HG02981 (cell line): ENCODE results near the gene MBOAT2.
"Not testable (repeated sequence)": the region's sequence is repeated elsewhere in the genome, so short reads cannot be mapped to it uniquely, and the experiment has no call there.

Experiments
- ATAC-seq: cut with Tn5 transposase; IDR thresholded peaks from one replicate; pipeline ENCODE4 v1.9.1; 2021; ENCODE audit warnings: mild to moderate bottlenecking, moderate library complexity; ENCODE audit not compliant: unreplicated experiment

Gene MBOAT2

DNA sequence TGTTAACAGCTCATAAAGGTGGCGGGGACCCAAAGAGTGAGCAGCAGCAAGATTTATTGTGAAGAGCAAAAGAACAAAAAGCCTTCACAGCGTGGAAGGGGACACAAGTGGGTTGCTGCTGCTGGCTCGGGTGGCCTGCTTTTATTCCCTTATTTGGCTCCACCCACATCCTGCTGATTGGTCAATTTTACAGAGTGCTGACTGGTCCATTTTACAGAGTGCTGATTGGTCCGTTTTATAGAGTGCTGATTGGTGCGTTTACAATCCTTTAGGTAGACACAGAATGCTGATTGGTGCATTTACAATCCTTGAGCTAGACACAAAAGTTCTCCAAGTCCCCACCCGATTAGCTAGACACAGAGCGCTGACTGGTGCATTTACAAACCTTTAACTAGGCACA lies 100.7 kb downstream of the MBOAT2 start:
- ATAC-seq, result not testable (repeated sequence)

DNA sequence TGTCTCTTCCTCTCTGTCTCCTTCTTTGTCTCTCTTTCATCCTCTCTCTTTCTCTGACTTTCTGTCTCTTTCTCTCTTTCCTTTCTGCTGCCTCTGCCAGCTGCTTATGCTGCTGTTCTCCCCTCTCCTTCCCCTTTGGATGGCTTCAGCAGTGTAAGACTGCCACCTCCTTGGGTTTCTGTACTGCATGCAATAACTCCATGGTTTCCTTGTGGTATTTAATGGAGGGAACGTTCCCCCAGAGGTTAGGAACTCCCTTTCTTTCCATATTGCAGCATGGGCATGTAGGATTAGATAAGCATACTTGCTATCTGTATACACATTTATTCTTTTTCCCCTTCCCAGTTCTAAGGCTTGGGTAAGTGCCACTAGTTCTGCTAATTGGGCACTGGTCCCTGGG lies 106.3 kb downstream of the MBOAT2 start:
- ATAC-seq, result not testable (repeated sequence)

DNA sequence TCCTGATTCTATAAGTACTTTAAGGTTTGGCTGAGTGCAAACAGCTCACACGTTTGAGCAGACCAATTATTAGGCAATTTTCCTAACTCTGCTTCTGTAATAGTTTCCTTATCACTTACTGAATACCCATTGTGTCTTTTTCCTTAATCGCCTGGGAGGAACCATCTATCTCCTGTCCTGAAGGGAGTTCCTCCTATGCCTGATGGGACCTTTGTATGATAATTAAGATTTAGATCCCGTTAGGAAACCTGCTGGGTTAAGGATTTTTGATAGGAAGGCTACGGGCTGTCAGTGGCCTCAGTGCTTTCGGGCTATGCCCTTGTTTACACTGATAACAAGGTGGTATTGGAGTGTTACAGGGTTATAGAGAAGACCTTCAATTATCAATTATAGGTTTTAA lies 106.8 kb downstream of the MBOAT2 start:
- ATAC-seq, result not testable (repeated sequence)

DNA sequence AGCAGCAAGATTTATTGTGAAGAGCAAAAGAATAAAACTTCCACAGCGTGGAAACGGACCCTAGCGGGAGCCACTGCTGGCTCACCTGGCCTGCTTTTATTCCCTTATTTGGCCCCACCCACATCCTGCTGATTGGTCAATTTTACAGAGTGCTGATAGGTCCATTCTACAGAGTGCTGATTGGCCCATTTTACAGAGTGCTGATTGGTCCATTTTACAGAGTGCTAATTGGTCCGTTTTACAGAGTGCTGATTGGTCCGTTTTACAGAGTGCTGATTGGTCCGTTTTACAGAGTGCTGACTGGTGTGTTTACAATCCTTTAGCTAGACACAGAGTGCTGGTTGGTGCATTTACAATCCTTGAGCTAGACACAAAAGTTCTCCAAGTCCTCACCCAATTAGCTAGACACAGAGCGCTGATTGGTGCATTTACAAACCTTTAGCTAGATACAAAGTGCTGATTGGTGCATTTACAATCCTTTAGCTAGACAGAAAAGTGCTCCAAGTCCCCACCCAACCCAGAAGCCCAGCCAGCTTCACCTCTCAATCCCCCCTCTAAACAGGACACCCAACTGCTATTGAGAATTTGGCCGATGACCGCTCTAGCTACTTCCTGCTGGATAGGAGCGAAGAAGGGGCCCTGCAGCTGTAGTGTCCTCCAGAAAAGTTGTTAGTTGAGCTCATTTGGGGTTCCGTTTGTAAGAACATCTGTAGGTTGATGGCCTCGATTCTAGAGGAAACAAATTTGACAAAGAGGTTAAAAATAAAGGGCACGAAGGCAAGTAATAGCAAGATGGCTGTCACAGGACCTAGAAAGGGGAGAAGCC lies 108.2 kb downstream of the MBOAT2 start:
- not testable (repeated sequence) for ATAC-seq

DNA sequence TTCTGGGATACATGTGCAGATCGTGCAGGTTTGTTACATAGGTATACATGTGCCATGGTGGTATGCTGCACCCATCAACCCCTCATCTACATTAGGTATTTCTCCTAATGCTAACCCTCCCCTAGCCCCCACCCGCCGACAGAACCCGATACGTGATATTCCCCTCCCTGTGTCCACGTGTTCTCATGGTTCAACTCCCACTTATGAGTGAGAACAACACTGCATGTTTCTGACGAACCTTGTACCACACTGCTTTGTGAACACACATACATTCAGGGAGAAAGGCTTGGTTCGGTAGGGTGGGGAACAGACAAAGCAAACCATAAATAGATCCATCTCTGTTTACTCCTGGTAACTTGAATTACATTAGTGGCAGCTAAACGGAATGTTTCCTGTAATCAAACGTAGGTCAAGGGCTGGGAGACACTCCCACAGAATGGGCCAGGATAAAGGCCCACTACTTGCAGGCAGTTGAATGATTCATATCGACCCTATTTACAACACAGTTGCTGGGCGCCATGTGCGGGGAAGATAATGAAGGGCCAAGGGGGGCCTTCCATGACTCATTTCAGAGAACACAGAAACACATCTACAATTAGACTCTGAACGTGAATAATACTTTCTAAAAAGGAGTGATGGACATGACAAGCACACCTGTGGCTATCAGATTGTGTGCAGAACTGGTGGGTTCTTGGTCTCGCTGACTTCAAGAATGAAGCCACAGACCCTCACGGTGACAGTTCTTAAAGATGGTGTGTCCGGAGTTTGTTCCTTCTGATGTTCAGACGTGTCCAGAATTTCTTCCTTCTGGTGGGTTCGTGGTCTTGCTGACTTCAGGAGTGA lies 109.3 kb downstream of the MBOAT2 start:
- ATAC-seq, result no peak

DNA sequence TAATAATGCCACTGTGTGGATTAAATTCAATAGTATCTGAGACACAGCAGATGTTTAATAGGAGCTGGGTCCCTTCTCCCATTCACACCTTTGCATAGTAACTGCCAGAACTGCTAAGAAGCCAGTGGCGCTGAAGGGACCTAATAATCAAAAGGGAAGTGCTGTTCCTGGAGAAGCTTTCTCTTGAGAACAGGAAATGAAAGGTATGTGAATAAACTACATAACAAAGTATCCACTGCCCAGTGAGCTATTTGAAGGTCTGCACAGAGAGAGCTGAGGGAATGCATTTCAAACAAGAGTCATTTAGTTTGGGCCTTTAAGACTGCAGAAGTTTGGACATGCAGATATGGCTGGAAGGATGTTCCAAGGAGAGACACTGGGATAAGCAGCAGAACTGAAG lies 110.0 kb downstream of the MBOAT2 start:
- ATAC-seq, result no peak

DNA sequence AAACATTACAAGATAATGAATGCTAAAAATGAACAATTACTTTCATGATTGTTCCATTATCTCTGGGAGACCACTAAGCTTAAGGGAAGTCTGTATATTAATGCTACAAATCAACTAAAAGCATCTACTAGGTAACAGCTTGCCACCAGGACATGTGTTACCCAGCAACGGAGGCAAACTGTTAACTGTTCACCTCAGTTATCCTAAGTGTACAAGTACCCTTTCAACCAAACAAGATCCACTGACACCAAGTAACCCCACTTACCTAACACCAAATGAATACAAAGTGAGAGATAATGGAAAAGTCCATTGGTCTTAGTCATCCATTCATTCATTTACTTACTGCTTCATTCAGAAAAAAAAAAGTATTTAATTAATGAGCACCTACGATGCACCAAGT lies 111.4 kb downstream of the MBOAT2 start:
- ATAC-seq, result no peak

DNA sequence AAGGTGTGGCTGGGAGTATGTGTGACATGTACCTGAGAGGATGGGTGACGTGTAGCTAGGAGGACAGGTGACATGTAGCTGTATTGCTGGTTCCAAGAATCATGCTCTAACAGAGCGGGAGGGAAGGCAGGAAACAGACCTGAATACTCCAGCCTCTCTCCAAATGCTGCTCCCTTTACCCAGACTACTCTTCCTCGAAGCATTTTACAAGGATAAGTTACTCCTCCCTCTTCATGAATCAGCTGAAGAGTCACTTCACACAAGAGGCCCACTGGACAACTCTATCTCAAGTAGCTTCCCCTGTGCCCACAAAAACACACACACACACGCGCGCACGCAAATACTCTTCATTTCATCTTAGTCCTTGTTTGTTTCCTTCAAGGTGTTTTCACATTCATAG lies 113.5 kb downstream of the MBOAT2 start:
- no peak for ATAC-seq

DNA sequence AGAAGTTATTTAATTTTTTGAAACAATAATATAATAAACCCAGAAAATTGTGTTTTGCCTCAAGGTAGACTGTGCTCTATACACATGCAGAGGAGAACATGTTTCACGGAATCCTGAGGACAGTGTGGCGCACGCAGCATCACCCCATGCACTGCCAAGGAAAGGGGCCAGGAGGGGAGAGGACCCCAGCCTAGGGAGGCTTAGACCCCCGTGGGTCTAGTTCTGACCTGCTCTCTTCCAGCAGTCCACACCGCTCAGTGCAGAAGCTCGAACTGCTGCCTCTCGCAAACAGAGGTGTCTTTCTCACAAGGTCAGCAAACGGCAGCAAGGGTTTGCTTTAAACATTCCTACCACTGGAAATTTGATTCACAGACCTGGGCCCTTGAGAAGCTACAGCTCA lies 114.5 kb downstream of the MBOAT2 start:
- ATAC-seq, result no peak

DNA sequence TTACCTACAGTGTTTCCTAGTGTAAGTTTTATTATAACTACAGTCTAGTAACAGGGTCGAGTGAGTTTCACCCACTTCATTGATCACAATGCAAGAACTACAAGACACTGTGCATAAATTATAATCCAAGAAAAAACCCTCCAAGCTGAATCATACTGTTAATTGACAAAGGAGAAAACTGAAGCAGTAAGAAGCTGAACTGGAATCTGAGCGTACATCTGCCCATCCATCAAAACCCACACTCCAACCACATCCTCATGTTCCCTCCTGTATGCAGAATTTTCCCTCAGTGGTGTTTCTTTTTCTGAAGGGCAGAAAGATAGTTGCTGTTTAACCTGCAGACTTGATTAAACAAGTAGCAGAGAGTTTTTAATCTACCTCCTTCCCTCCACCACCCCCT lies 116.6 kb downstream of the MBOAT2 start:
- no peak for ATAC-seq

DNA sequence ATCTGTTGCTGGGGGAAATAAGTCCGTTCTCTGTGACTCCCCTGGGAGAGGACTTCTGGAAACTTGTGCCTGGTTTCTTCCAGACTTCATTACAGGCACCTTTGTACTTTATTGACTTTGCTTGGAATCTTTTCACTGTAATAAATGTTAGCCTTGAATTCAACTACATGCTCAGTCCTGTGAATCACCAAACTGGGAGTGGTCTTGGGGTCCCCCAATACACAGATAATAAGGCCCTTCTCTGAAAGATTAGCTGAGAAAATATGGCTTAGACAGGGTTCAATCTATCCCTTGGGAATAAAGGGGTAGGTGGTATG lies 117.3 kb downstream of the MBOAT2 start:
- ATAC-seq, result no peak

DNA sequence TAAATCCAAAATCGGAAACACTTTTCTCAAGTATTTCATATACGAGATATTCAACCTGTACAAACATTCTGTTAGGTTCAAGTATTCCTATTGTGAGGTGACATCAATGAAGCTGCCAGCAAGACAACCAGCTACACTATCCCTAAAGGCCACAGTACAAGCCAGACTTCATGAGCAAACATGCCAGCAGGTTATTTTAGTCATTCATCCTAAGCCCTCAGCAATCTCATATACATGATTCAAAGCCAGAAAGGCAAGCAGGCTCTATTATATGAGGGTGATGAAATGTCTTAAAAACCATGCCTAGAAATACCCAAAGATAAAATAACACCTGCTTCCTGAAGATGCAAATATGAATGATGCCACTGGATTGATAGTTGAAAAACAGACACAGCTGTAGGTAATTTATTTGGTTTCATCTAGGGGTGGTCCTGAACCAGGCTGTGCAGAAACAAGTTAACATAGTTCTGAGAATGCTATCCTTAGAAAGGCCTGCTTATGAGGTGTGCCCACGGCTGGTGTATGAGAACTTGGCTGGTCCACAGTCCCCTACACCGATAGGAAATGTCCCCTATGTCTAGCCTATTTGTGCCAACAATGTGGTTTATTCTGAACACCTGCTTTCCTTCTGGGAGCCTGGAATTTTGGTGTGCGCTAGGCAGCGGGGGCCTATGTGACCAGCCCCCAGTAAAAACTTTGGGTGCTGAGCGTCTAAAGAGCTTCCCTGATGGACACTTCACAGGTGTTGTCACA lies 117.9 kb downstream of the MBOAT2 start:
- ATAC-seq, result no peak

DNA sequence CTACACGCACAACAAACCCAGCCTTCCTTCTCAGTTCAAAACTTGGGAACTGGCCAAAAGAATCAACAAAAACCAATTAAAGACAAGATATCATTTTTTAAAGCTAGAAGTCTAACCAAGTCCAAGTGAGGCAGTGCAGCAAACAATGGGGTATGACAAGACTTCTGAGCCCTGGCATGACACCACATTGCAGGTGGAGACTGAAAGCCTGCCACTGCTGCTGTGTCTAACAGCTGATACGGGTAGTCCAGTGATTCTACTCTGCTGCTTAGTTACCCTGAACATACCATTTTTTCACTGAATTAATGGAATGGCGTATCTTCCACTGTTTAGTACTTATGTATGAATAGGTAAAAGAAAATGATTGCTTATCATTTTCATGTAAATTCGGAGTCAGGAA lies 118.7 kb downstream of the MBOAT2 start:
- ATAC-seq, result no peak

DNA sequence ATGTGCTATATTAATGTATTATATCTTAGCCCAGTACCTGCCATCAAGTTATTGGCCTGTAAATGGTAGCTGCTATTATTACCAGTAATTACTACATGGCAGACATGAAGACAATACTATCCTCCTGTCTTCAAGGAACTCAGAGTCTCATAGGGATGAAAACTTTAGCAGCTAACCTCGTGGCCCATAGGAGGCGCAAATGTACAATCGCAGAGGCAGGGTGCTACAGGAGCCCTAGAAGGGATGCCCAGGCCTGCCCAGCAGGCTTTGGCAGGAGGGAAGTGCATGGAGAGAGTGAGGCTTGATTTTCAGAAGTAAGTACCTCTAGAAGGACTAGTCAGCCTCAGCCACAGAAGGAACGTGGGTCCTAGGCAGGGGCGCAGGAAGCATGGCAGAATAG lies 121.4 kb downstream of the MBOAT2 start:
- no peak for ATAC-seq

DNA sequence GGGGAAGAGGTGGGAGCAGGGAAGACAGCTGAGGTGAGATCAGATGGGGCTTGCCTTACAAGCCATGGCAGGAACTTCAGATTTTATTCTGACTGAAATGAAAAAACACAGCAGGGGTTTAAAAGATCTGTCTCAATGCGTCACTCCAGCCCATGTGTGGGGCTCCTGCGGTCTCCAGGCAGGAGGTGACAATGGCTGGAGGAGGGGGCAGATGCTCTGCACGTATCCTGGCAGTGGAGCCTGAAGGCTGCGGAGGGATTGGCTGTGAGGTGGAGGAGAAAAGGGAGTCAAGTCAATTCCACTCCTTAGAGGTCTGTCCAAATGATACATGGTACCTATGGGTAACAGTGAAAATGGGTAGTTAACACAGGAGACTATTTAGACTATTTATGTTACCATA lies 125.6 kb downstream of the MBOAT2 start:
- no peak for ATAC-seq

DNA sequence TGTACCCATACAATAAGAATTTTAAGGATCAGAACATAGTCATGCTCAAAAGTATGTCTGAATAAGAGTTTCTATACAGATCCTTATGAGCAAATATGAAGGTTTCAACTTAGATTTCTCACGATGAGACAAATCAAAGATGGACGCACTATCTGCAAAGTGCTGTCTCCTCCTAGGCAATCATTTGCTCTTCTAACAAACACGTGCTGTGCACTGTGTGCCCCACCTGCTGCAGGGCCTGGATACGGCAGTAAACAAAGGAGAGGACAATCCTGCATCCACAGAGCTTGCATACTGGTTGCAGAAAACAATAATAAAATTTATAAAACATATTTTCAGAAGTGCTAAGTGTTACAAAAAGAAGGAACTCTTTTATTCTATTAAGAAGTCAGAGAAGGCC lies 126.2 kb downstream of the MBOAT2 start:
- ATAC-seq, result no peak

DNA sequence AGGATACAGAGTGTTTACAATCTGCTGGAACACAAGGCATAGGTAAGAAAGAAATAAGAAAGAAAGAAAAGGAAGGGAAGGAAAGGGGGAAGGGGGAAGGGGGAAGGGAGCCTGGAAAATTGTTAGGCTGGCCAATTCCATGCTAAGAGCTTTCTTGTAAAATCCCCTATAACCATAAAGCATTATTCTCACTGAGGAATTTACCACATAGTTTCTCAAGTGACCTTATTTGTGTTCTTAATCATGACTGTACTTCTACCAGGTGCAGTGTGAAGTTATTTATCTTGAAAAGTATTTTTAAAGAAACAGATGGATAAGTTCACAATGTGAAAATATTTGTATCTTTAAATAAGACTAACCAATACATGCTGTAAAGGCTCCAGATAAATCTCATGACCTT lies 126.9 kb downstream of the MBOAT2 start:
- ATAC-seq, result no peak

DNA sequence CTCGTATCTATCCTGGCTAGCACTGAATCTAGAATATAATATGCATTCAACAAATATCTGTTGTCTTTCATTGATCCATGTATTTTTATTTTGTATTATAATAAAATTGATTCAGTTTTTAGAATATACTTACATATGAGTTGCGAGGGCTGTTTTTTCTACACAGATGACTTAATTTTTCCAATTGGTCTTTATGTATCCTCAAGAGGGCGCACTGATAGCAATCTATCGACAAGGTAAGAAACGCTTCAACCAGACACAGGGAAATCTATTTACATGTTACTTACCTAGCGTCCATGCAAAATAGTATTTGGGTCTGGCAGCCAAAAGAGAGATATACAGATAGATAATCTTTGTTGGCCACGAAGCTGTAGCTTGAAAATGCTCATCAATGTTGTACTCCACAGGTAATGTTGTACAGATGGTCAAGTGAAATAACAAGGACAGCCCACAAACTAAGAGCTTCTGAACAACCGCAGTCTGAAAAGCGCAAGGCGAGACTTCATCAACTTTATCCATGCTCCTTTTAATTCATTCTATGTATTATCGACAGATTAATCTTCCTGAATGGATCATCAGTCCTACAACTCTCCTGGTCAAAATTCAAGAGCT lies 130.6 kb downstream of the MBOAT2 start:
- ATAC-seq, result no peak

DNA sequence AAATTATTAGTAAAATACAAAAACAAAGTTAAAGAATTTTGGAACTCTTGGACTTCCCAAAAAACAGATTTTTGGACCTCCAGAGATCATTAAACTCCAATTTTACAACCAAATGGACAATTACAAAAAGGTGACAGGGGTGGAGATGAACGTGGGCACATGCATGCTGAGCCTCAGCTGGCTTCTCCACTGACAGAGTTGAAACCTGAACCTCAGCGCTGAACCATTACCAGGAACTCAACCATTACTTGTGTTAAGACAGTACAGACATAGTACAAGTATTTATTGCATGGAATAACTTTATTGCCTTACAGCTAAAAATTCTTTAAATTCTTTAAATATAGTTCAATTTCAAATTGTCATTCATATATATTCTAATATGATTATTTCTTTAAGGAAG lies 133.0 kb downstream of the MBOAT2 start:
- no peak for ATAC-seq

DNA sequence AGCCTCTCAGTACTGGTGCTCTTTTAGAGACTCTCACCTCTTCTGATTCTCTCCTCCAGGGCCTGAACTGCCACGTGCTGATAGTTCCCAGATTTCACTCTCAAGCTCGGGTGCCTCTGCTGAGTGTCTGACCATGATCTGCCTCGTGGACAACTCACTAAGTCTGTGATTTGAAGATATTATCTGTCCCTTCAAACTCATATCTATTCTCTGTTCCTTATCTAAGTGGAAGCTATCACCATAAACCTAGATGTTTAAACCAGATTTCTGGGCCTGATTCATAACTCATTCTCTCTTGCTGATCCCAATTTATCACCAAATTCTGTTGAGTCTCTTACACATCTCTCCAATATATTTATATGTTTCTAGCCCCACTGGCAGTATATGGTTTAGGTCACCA lies 136.1 kb downstream of the MBOAT2 start:
- ATAC-seq, result no peak

DNA sequence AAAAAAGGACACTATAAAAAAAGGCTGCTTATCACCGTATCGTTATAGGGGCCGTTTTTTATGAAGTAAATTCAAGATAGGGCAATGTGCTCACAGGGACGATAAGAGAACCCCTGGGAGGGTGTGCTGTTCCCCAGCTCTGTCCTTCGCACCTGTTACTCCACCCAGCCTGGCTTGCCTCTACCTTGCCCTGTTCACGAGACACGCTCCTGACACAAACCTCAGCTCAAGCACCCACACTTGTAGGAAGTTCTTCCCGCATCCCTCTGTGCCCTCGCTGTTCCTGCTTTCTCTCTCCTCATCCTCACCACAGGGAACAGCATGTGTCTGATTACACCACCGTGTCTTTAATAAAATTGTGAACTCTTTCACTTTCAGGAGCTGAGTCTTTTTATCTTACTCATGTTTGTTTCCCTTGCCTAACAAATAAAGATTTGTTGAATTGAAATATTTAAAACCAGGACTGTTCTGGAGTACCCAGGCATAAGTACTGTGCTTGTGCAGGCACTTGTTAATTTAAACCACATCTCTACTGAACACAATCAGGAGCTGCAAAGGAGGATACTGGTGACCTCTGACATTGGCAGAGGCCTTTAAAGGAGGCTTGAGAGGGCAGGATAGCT lies 140.0 kb downstream of the MBOAT2 start:
- ATAC-seq, result no peak
